Measurements from ENCODE around the gene NEAT1. TPM values are rescaled to one million over a fixed set of nuclear protein-coding genes. Genes with fewer than 3 reads are reported as not detected.

Gene NEAT1
- total RNA-seq, 6 donors from 2014 or later, result 245 to 3,084 (median 1,019) TPM

DNA sequence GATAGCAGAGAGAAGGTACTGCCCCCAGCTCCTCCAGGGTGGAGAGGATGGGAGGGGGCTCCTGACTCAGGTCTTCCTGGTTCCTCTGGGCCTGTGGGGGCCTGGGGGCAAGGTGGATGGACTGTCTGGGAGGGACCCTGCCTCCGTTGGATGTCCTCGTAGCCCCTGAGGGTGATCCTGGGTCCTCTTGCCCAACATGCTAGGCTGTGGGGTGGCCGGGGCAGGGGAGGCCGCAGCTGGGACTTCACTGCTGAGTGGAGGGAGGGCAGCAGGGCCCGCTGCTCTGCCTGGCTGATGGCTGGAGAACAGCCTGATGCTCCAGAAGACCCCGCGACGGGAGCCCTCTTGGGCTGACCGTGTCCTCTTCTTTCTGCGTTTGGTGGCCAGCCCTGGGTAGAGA, 22.8 kb upstream of the NEAT1 start:
- peak in 1 of 2 donors; percentile 64 for DNase-seq

DNA sequence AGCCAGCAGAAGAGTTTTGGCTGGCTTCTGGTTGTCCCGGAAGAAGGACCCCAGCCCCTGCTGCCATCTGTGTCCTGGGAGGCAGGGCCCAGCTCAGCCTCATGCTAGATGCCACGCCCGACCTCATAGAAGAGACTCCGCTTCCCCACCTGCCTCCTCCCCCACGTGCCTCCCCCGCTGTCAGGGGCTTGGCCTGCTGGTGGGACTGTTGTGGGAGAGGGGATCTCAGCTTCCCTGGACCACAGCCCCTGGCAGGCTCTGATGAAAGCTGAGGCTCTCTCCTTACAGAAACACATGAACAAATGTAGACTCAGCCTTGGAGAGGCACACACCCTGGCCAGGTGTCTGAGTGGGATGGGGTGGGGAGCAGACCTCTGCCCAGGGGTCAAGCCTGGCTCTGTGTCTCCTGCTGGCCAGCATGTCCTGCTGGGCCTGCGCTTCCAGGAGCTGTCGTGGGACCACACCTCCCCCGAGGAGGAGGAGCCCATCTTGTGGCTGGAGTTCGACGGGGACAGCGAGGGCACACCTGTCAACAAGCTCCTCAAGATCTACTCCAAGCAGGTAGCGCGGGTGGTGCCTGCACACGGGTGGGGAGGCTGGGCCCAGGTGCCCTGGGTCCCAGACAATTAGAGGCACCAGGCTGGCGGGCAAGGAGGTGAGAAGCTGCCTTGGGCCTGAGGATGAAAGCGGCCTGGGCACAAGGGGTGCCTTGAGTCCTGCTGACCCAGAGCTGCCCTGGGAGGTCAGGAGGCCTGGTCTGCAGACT, 22.1 kb upstream of the NEAT1 start:
- Histone ChIP-seq H3K9me3 (no peaks in the 10 kb centered on the region), H3K4me1 (peaks cover 0 to 9% (median 4%) of the 10 kb centered on the region in 4 donors), H3K27ac (no peak overlapping the region), H3K4me3 (no peak overlapping the region), H3K36me3 (peaks cover 32 to 98% (median 80%) of the 10 kb centered on the region in 4 donors), H3K27me3 (no peaks in the 10 kb centered on the region)
- DNase-seq (peak in 1 of 2 donors; percentile 62), ATAC-seq (ENCODE audit: low FRiP score in 2 of 2) (no peak)
- TF ChIP-seq, protein P1, sequence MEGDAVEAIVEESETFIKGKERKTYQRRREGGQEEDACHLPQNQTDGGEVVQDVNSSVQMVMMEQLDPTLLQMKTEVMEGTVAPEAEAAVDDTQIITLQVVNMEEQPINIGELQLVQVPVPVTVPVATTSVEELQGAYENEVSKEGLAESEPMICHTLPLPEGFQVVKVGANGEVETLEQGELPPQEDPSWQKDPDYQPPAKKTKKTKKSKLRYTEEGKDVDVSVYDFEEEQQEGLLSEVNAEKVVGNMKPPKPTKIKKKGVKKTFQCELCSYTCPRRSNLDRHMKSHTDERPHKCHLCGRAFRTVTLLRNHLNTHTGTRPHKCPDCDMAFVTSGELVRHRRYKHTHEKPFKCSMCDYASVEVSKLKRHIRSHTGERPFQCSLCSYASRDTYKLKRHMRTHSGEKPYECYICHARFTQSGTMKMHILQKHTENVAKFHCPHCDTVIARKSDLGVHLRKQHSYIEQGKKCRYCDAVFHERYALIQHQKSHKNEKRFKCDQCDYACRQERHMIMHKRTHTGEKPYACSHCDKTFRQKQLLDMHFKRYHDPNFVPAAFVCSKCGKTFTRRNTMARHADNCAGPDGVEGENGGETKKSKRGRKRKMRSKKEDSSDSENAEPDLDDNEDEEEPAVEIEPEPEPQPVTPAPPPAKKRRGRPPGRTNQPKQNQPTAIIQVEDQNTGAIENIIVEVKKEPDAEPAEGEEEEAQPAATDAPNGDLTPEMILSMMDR (IDR thresholded peaks at IDR 0.05), result no peak
- TF ChIP-seq POLR2AphosphoS5 (IDR thresholded peaks at IDR 0.05) (no peak), POLR2A (IDR thresholded peaks at IDR 0.05) (no peak), EP300 (IDR thresholded peaks at IDR 0.05) (no peak)
- WGBS, 2 donors, result 86 to 89% methylated on average over 4 to 14 of the region's 17 CpGs

More for the DNA sequence above, 22.8 kb upstream of the NEAT1 start:
- Histone ChIP-seq H3K36me3 (peaks cover 26 to 98% (median 78%) of the 10 kb centered on the region in 4 donors), H3K4me3 (no peak overlapping the region), H3K9me3 (no peaks in the 10 kb centered on the region), H3K4me1 (peaks cover 0 to 9% (median 4%) of the 10 kb centered on the region in 4 donors), H3K27me3 (no peaks in the 10 kb centered on the region), H3K27ac (no peak overlapping the region)
- 97% methylated on average over 10 of the region's 10 CpGs; no CpG with 5 or more reads in 1 of the 2 donors for WGBS, 2 donors
- no peak for TF ChIP-seq EP300 (IDR thresholded peaks at IDR 0.05)
- ATAC-seq (ENCODE audit: low FRiP score in 2 of 2), result no peak

- no peak overlapping the region for H3K27ac ChIP-seq
- H3K4me1 ChIP-seq, result peaks cover 0 to 9% (median 4%) of the 10 kb centered on the region in 4 donors
- no peaks in the 10 kb centered on the region for H3K27me3 ChIP-seq
- H3K36me3 ChIP-seq, result peaks cover 32 to 98% (median 78%) of the 10 kb centered on the region in 4 donors
- no peaks in the 10 kb centered on the region for H3K9me3 ChIP-seq
- WGBS, 2 donors, result 77 to 82% methylated on average over 12 to 16 of the region's 16 CpGs
- H3K4me3 ChIP-seq, result no peak overlapping the region
- ATAC-seq (ENCODE audit: low FRiP score in 2 of 2) (no peak), DNase-seq (no peak)
- TF ChIP-seq POLR2A (IDR thresholded peaks at IDR 0.05), result no peak
- TF ChIP-seq, protein P1 (IDR thresholded peaks at IDR 0.05), result no peak
- no peak for TF ChIP-seq POLR2AphosphoS5 (IDR thresholded peaks at IDR 0.05)
- TF ChIP-seq EP300 (IDR thresholded peaks at IDR 0.05), result no peak
Observed at GRCh38 chr11:65401073-65401802, 21.4 kb upstream of the NEAT1 start.

DNA sequence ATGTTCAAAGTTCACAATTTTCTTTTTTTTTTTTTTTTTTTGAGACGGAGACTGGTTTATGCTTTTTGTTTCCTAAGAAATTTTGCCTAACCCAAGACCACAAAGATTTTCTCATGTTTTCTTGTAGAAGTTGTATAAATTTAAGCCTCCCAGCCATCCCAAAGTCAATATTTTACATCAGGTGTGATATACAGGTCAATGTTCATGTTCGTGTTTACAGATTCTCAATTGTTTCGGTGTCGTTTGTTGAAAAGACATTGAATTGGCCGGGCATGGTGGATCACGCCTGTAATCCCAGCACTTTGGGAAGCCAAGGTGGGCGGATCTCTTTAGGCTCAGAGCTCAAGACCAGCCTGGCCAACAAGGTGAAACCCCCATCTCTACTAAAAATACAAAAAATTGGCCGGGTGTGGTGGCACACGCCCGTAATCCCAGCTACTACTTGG, 20.8 kb upstream of the NEAT1 start:
- ATAC-seq (ENCODE audit: low FRiP score in 2 of 2), result no peak

More for the DNA sequence above, 20.8 kb upstream of the NEAT1 start:
- Histone ChIP-seq H3K4me1 (peaks cover 0 to 9% (median 4%) of the 10 kb centered on the region in 4 donors), H3K27ac (no peak overlapping the region), H3K36me3 (peaks cover 32 to 98% (median 78%) of the 10 kb centered on the region in 4 donors), H3K27me3 (no peaks in the 10 kb centered on the region), H3K9me3 (no peaks in the 10 kb centered on the region), H3K4me3 (no peak overlapping the region)
- WGBS, 2 donors, result 85% methylated on average over 10 of the region's 10 CpGs
- no peak for TF ChIP-seq EP300 (IDR thresholded peaks at IDR 0.05)
- TF ChIP-seq POLR2AphosphoS5 (IDR thresholded peaks at IDR 0.05), result no peak
- TF ChIP-seq POLR2A (IDR thresholded peaks at IDR 0.05), result no peak
- TF ChIP-seq, protein P1 (IDR thresholded peaks at IDR 0.05), result no peak
- no peak for DNase-seq
